ENCODE results near the gene FNDC4. TPM values are rescaled to one million over a fixed set of nuclear protein-coding genes. Genes with fewer than 3 reads are reported as not detected.
A peak's percentile ranks its signal among the peaks of the same experiment; 100 is the strongest.

FNDC4 gene
- total RNA-seq, 2 experiments from 2014 or later: not detected

- Mint-ChIP-seq H3K27me3 (no peaks in the 10 kb centered on the region), H3K4me3 (no peak within 1 kb of the TSS), H3K27ac (peak within 1 kb of the TSS; percentile 13), H3K4me1 (ENCODE audit: low read depth) (peaks cover 5% of the 10 kb centered on the region), H3K9me3 (no peaks in the 10 kb centered on the region), H3K36me3 (ENCODE audit: low read depth) (peaks cover 38% of the 10 kb centered on the region)
- ChIA-PET POLR2A (interaction anchor here (1.1 to 1.5 kb wide), 2 partner anchors 10 to 32 kb away, joined by 3 to 5 read pairs; partner anchors contain the start of gene PPM1G), CTCF (interaction anchor here (0.8 to 1.1 kb wide), 2 partner anchors 139 to 240 kb away, joined by 3 read pairs; no protein-coding TSS in a partner anchor)
- intact Hi-C loops (cut with micrococcal nuclease): no loop called here
- TF ChIP-seq, protein P1, sequence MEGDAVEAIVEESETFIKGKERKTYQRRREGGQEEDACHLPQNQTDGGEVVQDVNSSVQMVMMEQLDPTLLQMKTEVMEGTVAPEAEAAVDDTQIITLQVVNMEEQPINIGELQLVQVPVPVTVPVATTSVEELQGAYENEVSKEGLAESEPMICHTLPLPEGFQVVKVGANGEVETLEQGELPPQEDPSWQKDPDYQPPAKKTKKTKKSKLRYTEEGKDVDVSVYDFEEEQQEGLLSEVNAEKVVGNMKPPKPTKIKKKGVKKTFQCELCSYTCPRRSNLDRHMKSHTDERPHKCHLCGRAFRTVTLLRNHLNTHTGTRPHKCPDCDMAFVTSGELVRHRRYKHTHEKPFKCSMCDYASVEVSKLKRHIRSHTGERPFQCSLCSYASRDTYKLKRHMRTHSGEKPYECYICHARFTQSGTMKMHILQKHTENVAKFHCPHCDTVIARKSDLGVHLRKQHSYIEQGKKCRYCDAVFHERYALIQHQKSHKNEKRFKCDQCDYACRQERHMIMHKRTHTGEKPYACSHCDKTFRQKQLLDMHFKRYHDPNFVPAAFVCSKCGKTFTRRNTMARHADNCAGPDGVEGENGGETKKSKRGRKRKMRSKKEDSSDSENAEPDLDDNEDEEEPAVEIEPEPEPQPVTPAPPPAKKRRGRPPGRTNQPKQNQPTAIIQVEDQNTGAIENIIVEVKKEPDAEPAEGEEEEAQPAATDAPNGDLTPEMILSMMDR (IDR thresholded peaks at IDR 0.05): no peak
- DNase-seq: no peak
- peak; percentile 27 for ATAC-seq
These were observed 52.8 kb downstream of the FNDC4 start, which contains the start of gene KRTCAP3 for GRCh38 chr2:27441958-27442919. Gene KRTCAP3 (plus strand): TSS chr2:27442381. CDS start chr2:27442413, 32 bp downstream.

Other genes starting within 250 kb of the FNDC4 start
- gene SLC30A3, start 232.2 kb downstream of the FNDC4 start, total RNA-seq: under 1 TPM; 0.32 to 0.43 TPM
- gene DNAJC5G, start 219.8 kb downstream of the FNDC4 start, total RNA-seq: not detected
- under 1 TPM; 0.16 to 0.23 TPM for gene TRIM54, start 212.8 kb downstream of the FNDC4 start, total RNA-seq
- 1 to 10 TPM; 2.5 to 2.7 TPM for gene UCN, start 186.8 kb downstream of the FNDC4 start, total RNA-seq
- 10 to 100 TPM; 72.3 to 85.1 TPM for gene MPV17, start 172.1 kb downstream of the FNDC4 start, total RNA-seq
- gene GTF3C2, start 138.4 kb downstream of the FNDC4 start, total RNA-seq: 10 to 100 TPM; 57.6 to 63.6 TPM
- gene EIF2B4, start 124.9 kb downstream of the FNDC4 start, total RNA-seq: 10 to 100 TPM; 29.2 to 30.4 TPM
- gene SNX17, start 124.6 kb downstream of the FNDC4 start, total RNA-seq: 10 to 100 TPM; 74.5 to 82.3 TPM
- 1 to 10 TPM; 6.8 to 7.2 TPM for gene ZNF513, start 114.5 kb downstream of the FNDC4 start, total RNA-seq
- 100 to 1,000 TPM; 138 to 142 TPM for gene PPM1G, start 85.6 kb downstream of the FNDC4 start, total RNA-seq
- gene NRBP1, start 66.6 kb downstream of the FNDC4 start, total RNA-seq: 10 to 100 TPM; 60.5 to 62.1 TPM
- 1 to 10 TPM; 4.2 to 4.3 TPM for gene KRTCAP3, start 52.8 kb downstream of the FNDC4 start, total RNA-seq
- gene IFT172, start 5.5 kb downstream of the FNDC4 start, total RNA-seq: 10 to 100 TPM; 12.1 to 13.2 TPM
- gene GCKR, start 1.6 kb upstream of the FNDC4 start, total RNA-seq: not detected
- 10 to 100 TPM; 29.2 to 31.5 TPM for gene ZNF512, start 87.8 kb upstream of the FNDC4 start, total RNA-seq
- under 1 TPM; 0.40 to 0.43 TPM for gene CCDC121, start 133.8 kb upstream of the FNDC4 start, total RNA-seq
- 10 to 100 TPM; 37.6 to 41.2 TPM for gene GPN1, start 133.8 kb upstream of the FNDC4 start, total RNA-seq
- 10 to 100 TPM; 21.8 to 22.6 TPM for gene SUPT7L, start 168.4 kb upstream of the FNDC4 start, total RNA-seq
- 10 to 100 TPM; 19.1 to 19.3 TPM for gene SLC4A1AP, start 168.7 kb upstream of the FNDC4 start, total RNA-seq

Measured in activated CD8-positive, alpha-beta T cell treated with anti-CD3 and anti-CD28 coated beads for 36 hours (primary cell).